H1 (cell line): ENCODE data around the gene ACTA2. TPM values are rescaled to one million over a fixed set of nuclear protein-coding genes. Genes with fewer than 3 reads are reported as not detected.

ENCODE experiments used
- CTCF ChIA-PET: fragments of 300-600 bp; sonication (Branson Sonifier 250); formaldehyde crosslinking; loops from one replicate; lab custom pipeline; 2021; ENCODE audit not compliant: partially characterized antibody; lab: Charles Lee
- POLR2A ChIA-PET: fragments of 300-600 bp; sonication (Branson Sonifier 250); formaldehyde crosslinking; loops from one replicate; lab custom pipeline; 2021; ENCODE audit warnings: inconsistent platforms; ENCODE audit not compliant: partially characterized antibody; lab: Charles Lee
- DNase-seq, 2 experiments: peaks; one replicate each; pipeline versions ENCODE4 v3.0.0 to v3.0.0-alpha.2; 2010 to 2022; ENCODE audit warnings: low spot score in 2 of 2, low read depth in 1 of 2, mixed read lengths in 1 of 2
- FAIRE-seq: peaks from 2 replicates; lab custom pipeline; 2011; peaks lifted over from hg19 to GRCh38; lab: Jason Lieb, UNC
- H2AFZ ChIP-seq: 2 replicates; pipeline ENCODE4 v1.8.1; 2012; ENCODE audit warnings: low read length, inconsistent platforms
- H2AK5ac ChIP-seq: 2 replicates; pipeline ENCODE4 v1.6.1; 2013; ENCODE audit warnings: low read depth, low read length
- H2BK120ac ChIP-seq: replicated peaks from 2 replicates; pipeline ENCODE3; 2013; ENCODE audit warnings: low read depth, low read length, inconsistent platforms
- H2BK12ac ChIP-seq: 2 replicates; pipeline ENCODE4 v1.6.1; 2013; ENCODE audit warnings: low read depth, low read length
- H2BK15ac ChIP-seq: 2 replicates; pipeline ENCODE4 v1.6.1; 2013; ENCODE audit warnings: low read length
- H2BK20ac ChIP-seq: 2 replicates; pipeline ENCODE4 v1.6.1; 2013; ENCODE audit warnings: low read length
- H2BK5ac ChIP-seq: 2 replicates; pipeline ENCODE4 v1.6.1; 2013; ENCODE audit warnings: low read depth, low read length
- H3K14ac ChIP-seq: 2 replicates; pipeline ENCODE4 v1.6.1; 2013; ENCODE audit warnings: inconsistent platforms; ENCODE audit not compliant: insufficient read length
- H3K18ac ChIP-seq: 2 replicates; pipeline ENCODE4 v1.6.1; 2013; ENCODE audit warnings: low read length; ENCODE audit errors: extremely low read depth
- H3K23ac ChIP-seq: 2 replicates; pipeline ENCODE4 v1.6.1; 2013; ENCODE audit warnings: inconsistent platforms; ENCODE audit not compliant: insufficient read length
- H3K23me2 ChIP-seq: 2 replicates; pipeline ENCODE4 v1.6.1; 2013; ENCODE audit warnings: low read depth, low read length
- H3K27ac ChIP-seq: 2 replicates; pipeline ENCODE4 v1.6.1; 2011; ENCODE audit warnings: low read depth, low read length, inconsistent platforms
- H3K27me3 ChIP-seq, 4 experiments: replicated peaks in 1 of 4; 1 replicate in 1 of 4; 2 replicates in 3 of 4; pipeline versions ENCODE4 v1.6.1 to v1.8.1; 2011 to 2013; ENCODE audit warnings: low read length in 3 of 4, mild to moderate bottlenecking in 3 of 4, inconsistent platforms in 2 of 4, mixed read lengths in 2 of 4, moderate library complexity in 1 of 4; ENCODE audit not compliant: control insufficient read depth in 3 of 4, insufficient read depth in 3 of 4; ENCODE audit errors: extremely low read depth in 1 of 4
- H3K36me3 ChIP-seq, 4 experiments: 2 replicates each; pipeline versions ENCODE4 v1.6.1 to v1.8.1; 2011 to 2013; ENCODE audit warnings: mild to moderate bottlenecking in 4 of 4, low read length in 3 of 4, moderate library complexity in 2 of 4, control low read depth in 1 of 4, inconsistent platforms in 1 of 4; ENCODE audit not compliant: insufficient read depth in 4 of 4, control insufficient read depth in 2 of 4
- H3K4ac ChIP-seq: replicated peaks from 2 replicates; pipeline ENCODE3; 2013; ENCODE audit warnings: low read length, low read depth, mixed read lengths, inconsistent platforms; ENCODE audit not compliant: insufficient read length
- H3K4me1 ChIP-seq, 4 experiments: replicated peaks in 1 of 4; 1 replicate in 1 of 4; 2 replicates in 3 of 4; pipeline versions ENCODE4 v1.6.1 to v1.8.1; 2011 to 2013; ENCODE audit warnings: low read length in 3 of 4, inconsistent platforms in 2 of 4, mixed read lengths in 1 of 4; ENCODE audit not compliant: insufficient read depth in 4 of 4, control insufficient read depth in 3 of 4
- H3K4me2 ChIP-seq, 2 experiments: 2 replicates each; pipeline versions ENCODE4 v1.6.1 to v1.8.1; 2011 to 2013; ENCODE audit warnings: low read depth in 2 of 2, low read length in 2 of 2, control low read depth in 1 of 2, inconsistent platforms in 1 of 2, mild to moderate bottlenecking in 1 of 2; ENCODE audit not compliant: insufficient read depth in 1 of 2
- H3K4me3 ChIP-seq, 4 experiments: fragments of 200-600, 300-600 bp in 1 of 4; sonication (generic), shearing (Covaris generic), sonication (Bioruptor Twin) in 1 of 4; 2 replicates each; pipeline versions ENCODE4 v1.5.1 to v1.8.1; 2011 to 2016; ENCODE audit warnings: low read length in 4 of 4, low read depth in 3 of 4, control low read depth in 2 of 4, inconsistent platforms in 2 of 4, mild to moderate bottlenecking in 2 of 4, mixed read lengths in 1 of 4, moderate library complexity in 1 of 4; ENCODE audit not compliant: insufficient read depth in 2 of 4; ENCODE audit errors: extremely low read depth in 1 of 4
- H3K56ac ChIP-seq: replicated peaks from 2 replicates; pipeline ENCODE3; 2013; ENCODE audit warnings: low read depth, mild to moderate bottlenecking, mixed read lengths, low read length, inconsistent platforms; ENCODE audit not compliant: insufficient read length
- H3K79me1 ChIP-seq: 2 replicates; pipeline ENCODE4 v1.6.1; 2013; ENCODE audit warnings: low read depth, low read length, control low read depth
- H3K79me2 ChIP-seq, 2 experiments: 2 replicates each; pipeline versions ENCODE4 v1.6.1 to v1.8.1; 2012 to 2013; ENCODE audit warnings: low read length in 2 of 2, mild to moderate bottlenecking in 2 of 2, inconsistent platforms in 1 of 2; ENCODE audit not compliant: insufficient read depth in 2 of 2, control insufficient read depth in 1 of 2
- H3K9ac ChIP-seq, 4 experiments: replicated peaks in 1 of 4; 1 replicate in 1 of 4; 2 replicates in 3 of 4; pipeline versions ENCODE4 v1.6.1 to v1.8.1; 2011 to 2013; ENCODE audit warnings: low read depth in 3 of 4, low read length in 3 of 4, control low read depth in 2 of 4, mild to moderate bottlenecking in 2 of 4, moderate library complexity in 2 of 4, inconsistent platforms in 1 of 4; ENCODE audit errors: extremely low read depth in 1 of 4
- H3K9me3 ChIP-seq, 2 experiments: 2 replicates each; pipeline versions ENCODE4 v1.6.1 to v1.8.1; 2012 to 2013; ENCODE audit warnings: mild to moderate bottlenecking in 2 of 2, moderate library complexity in 2 of 2, control low read depth in 1 of 2, inconsistent platforms in 1 of 2, low read depth in 1 of 2, low read length in 1 of 2, mixed read lengths in 1 of 2; ENCODE audit not compliant: insufficient read depth in 2 of 2
- H4K20me1 ChIP-seq, 2 experiments: replicated peaks in 1 of 2; 2 replicates each; pipeline versions ENCODE3 to v1.8.1; 2011 to 2013; ENCODE audit warnings: inconsistent platforms in 2 of 2, low read length in 2 of 2, mild to moderate bottlenecking in 1 of 2; ENCODE audit not compliant: insufficient read depth in 2 of 2, control insufficient read depth in 1 of 2
- H4K5ac ChIP-seq: 2 replicates; pipeline ENCODE4 v1.6.1; 2013; ENCODE audit warnings: low read length, low read depth, mixed read lengths, inconsistent platforms; ENCODE audit not compliant: insufficient read length
- H4K8ac ChIP-seq: 2 replicates; pipeline ENCODE4 v1.8.0; 2013; ENCODE audit warnings: mild to moderate bottlenecking, moderate library complexity, low read length, inconsistent platforms; ENCODE audit not compliant: insufficient read depth; ENCODE audit errors: extremely low read depth
- H4K91ac ChIP-seq: replicated peaks from 2 replicates; pipeline ENCODE3; 2013; ENCODE audit warnings: low read length, mixed read lengths, inconsistent platforms; ENCODE audit not compliant: insufficient read length
- CHD2 ChIP-seq: IDR thresholded peaks from 2 replicates; pipeline ENCODE4 v1.6.1; 2012; ENCODE audit warnings: low read length, improper control_type of control experiment
- CTBP2 ChIP-seq: IDR thresholded peaks from 2 replicates; pipeline ENCODE4 v1.7.0; 2011; ENCODE audit warnings: borderline replicate concordance, mild to moderate bottlenecking, moderate library complexity, mixed read lengths, low read length; ENCODE audit not compliant: insufficient read depth, insufficient read length
- FOSL1 ChIP-seq: IDR thresholded peaks from 2 replicates; pipeline ENCODE4 v1.6.1; 2011; ENCODE audit warnings: mild to moderate bottlenecking, low read depth, low read length, moderate library complexity; ENCODE audit not compliant: insufficient read depth
- GTF2F1 ChIP-seq: IDR thresholded peaks from 2 replicates; pipeline ENCODE4 v1.6.1; 2012; ENCODE audit warnings: low read depth, low read length, improper control_type of control experiment, borderline replicate concordance
- HDAC2 ChIP-seq, 2 experiments: fragments of 300-600 bp in 1 of 2; sonication (generic) in 1 of 2; IDR thresholded peaks; 2 replicates each; pipeline ENCODE4 v1.6.1; 2011 to 2012; ENCODE audit warnings: low read depth in 2 of 2, low read length in 2 of 2, mild to moderate bottlenecking in 2 of 2, moderate library complexity in 2 of 2, borderline replicate concordance in 1 of 2, inconsistent platforms in 1 of 2
- KDM5A ChIP-seq: fragments of 200-600 bp; IDR thresholded peaks from 2 replicates; pipeline ENCODE4 v1.7.1; 2012; ENCODE audit warnings: mild to moderate bottlenecking, low read length, inconsistent platforms, mixed read lengths
- MAFK ChIP-seq: IDR thresholded peaks from 2 replicates; pipeline ENCODE4 v1.6.1; 2012; ENCODE audit warnings: low read depth, mild to moderate bottlenecking, improper control_type of control experiment, low read length
- POLR2A ChIP-seq, 2 experiments: IDR thresholded peaks; 1 replicate in 1 of 2; 2 replicates in 1 of 2; pipeline ENCODE4 v1.6.1; 2011; ENCODE audit warnings: low read depth in 2 of 2, low read length in 2 of 2, mild to moderate bottlenecking in 2 of 2; ENCODE audit errors: control extremely low read depth in 1 of 2
- POLR2AphosphoS5 ChIP-seq: IDR thresholded peaks from 2 replicates; pipeline ENCODE4 v1.6.1; 2011; ENCODE audit warnings: low read depth, low read length
- POU5F1 ChIP-seq: IDR thresholded peaks from 2 replicates; pipeline ENCODE4 v1.6.1; 2011; ENCODE audit warnings: low read depth, mild to moderate bottlenecking, low read length, moderate library complexity
- SIN3A ChIP-seq, 2 experiments: IDR thresholded peaks in 1 of 2; conservative IDR thresholded peaks in 1 of 2; 2 replicates each; pipeline ENCODE4 v1.6.1; 2011 to 2012; ENCODE audit warnings: low read length in 2 of 2, improper control_type of control experiment in 1 of 2, low read depth in 1 of 2, mild to moderate bottlenecking in 1 of 2
- TEAD4 ChIP-seq: IDR thresholded peaks from 2 replicates; pipeline ENCODE4 v1.6.1; 2012; ENCODE audit warnings: low read depth, low read length, inconsistent platforms, mixed read lengths
- USF2 ChIP-seq: IDR thresholded peaks from 2 replicates; pipeline ENCODE4 v1.6.1; 2011; ENCODE audit warnings: low read length, improper control_type of control experiment
- WGBS, 2 experiments: shearing (Covaris generic) in 1 of 2; methylation state at CpG; one replicate each; pipeline versions ENCODE4 v1.1.6 to v1.1.7; 2013 to 2015; ENCODE audit warnings: low lambda C conversion rate in 2 of 2, mixed read lengths in 2 of 2, inconsistent platforms in 1 of 2, low coverage in 1 of 2, missing lambda C conversion rate in 1 of 2; ENCODE audit not compliant: insufficient replicate concordance in 2 of 2, insufficient coverage in 1 of 2, insufficient read length in 1 of 2; ENCODE audit errors: extremely low coverage in 1 of 2, missing lambda C conversion rate in 1 of 2; 5-methylcytosine and 5-hydroxymethylcytosine counted together
- polyA plus RNA-seq, 7 experiments: library from polyadenylated mRNA; depleted of rRNA in 3 of 7; stranded (reverse) in 5 of 7; unstranded in 2 of 7; fragments of >200 nt in 5 of 7; fragments of 200-250 nt in 2 of 7; gene quantifications; 1 replicate in 5 of 7; 2 replicates in 1 of 7; 4 replicates in 1 of 7; pipeline versions ENCODE4 v1.2.1 to v1.2.3, GENCODE V29; 2011 to 2013; ENCODE audit warnings: missing spikeins in 2 of 7, mixed read lengths in 2 of 7
- total RNA-seq: library from RNA; stranded (reverse); fragmentation: NEBNext Ultra II Directional; extraction: Animal tissue kit (Norgen Biotek cat#: 25700); gene quantifications from 2 replicates; pipeline ENCODE4 v1.2.1, GENCODE V29; 2021

The ACTA2 gene
- total and polyA plus RNA-seq, 2 of the 8 experiments (the other 6 are each of a cell fraction or from before 2014, with no cell fraction given) = 3.5 to 8.9 TPM

DNA sequence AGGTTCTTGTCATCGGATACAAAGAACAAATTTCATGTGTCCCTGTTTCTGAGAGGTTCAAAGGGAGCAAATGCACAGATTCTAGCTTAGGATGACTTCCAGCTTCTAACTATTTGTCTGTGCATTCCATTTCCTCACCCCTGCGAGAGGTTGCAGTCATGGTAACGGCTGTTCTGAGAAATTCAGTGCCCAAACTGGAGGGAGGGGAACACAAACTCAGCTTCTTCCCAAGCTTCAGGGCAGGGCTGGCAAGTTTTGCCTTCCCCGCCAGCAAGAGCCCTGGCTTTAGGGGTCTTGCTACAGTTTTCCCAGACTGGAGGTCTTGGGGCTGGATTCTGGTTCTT, 49.1 kb upstream of the ACTA2 start:
- Histone ChIP-seq H2AK5ac (no peak overlapping the region), H2BK12ac (no peak overlapping the region), H3K14ac (no peak overlapping the region), H4K8ac (no peak overlapping the region), H3K4me2 (no peak overlapping the region), H3K4me3 (no peak overlapping the region), H3K79me1 (no peaks in the 10 kb centered on the region), H3K36me3 (no peaks in the 10 kb centered on the region; a peak in 1 of 8 replicates), H3K79me2 (no peaks in the 10 kb centered on the region), H4K20me1 (no peaks in the 10 kb centered on the region), H4K91ac (no peak overlapping the region), H3K9me3 (no peaks in the 10 kb centered on the region), H2BK20ac (no peak overlapping the region), H3K9ac (no peak overlapping the region; a peak in 1 of 7 replicates), H3K23ac (no peak overlapping the region), H3K56ac (no peak overlapping the region), H2BK15ac (no peak overlapping the region), H3K27me3 (no peaks in the 10 kb centered on the region), H3K23me2 (no peaks in the 10 kb centered on the region), H4K5ac (no peak overlapping the region), H3K4ac (no peak overlapping the region), H2BK5ac (no peak overlapping the region), H2AFZ (no peak overlapping the region), H3K18ac (no peak overlapping the region), H3K27ac (no peak overlapping the region), H2BK120ac (no peak overlapping the region), H3K4me1 (peaks cover 0 to 2% (median 0%) of the 10 kb centered on the region in 4 experiments; a peak in 1 of 7 replicates)
- POLR2A ChIA-PET = interaction anchor here (0.6 to 0.8 kb wide), 2 partner anchors 12 to 103 kb away, joined by 3 to 5 read pairs; no protein-coding TSS in a partner anchor
- CTCF ChIA-PET = interaction anchor here (0.8 to 2.0 kb wide), 5 partner anchors 11 to 217 kb away, joined by 3 to 9 read pairs (median 5); partner anchors contain the start of gene FAS
- DNase-seq = no peak
- WGBS, 2 experiments = 80% methylated on average over 4 of the region's 4 CpGs; no CpG with 5 or more reads in 1 of the 2 experiments
- no peak for FAIRE-seq
- no peak for TF ChIP-seq FOSL1
- no peak for TF ChIP-seq GTF2F1
- no peak for TF ChIP-seq POLR2AphosphoS5
- no peak for TF ChIP-seq USF2
- no peak for TF ChIP-seq MAFK
- no peak for TF ChIP-seq CHD2
- no peak for TF ChIP-seq HDAC2 (IDR thresholded peaks at IDR 0.05; ENCODE audit: borderline replicate concordance in 1 of 2, low read depth in 2 of 2, low read length in 2 of 2)
- no peak for TF ChIP-seq KDM5A
- TF ChIP-seq SIN3A (conservative IDR thresholded peaks at IDR 0.05 in 1 of 2, IDR thresholded peaks at IDR 0.05 in 1 of 2; ENCODE audit: low read depth in 1 of 2, low read length in 2 of 2) = no peak
- no peak for TF ChIP-seq TEAD4
- no peak for TF ChIP-seq CTBP2
- no peak for TF ChIP-seq POLR2A (IDR thresholded peaks at IDR 0.05; ENCODE audit: control extremely low read depth in 1 of 2, low read depth in 2 of 2, low read length in 2 of 2)
- no peak for TF ChIP-seq POU5F1
